ENCODE results near the gene EML1. TPM values are rescaled to one million over a fixed set of nuclear protein-coding genes. Genes with fewer than 3 reads are reported as not detected.

EML1 gene
- polyA plus RNA-seq, 2 donors, result 3.1 to 4.4 TPM

- Histone ChIP-seq H3K36me3 (ENCODE audit: control insufficient read depth in 2 of 2, insufficient read depth in 2 of 2, low read length in 1 of 2) (no peaks in the 10 kb centered on the region), H3K4me1 (ENCODE audit: control insufficient read depth in 2 of 2, insufficient read depth in 2 of 2, low read length in 1 of 2) (peaks cover 3% of the 10 kb centered on the region in 2 donors), H3K27me3 (ENCODE audit: control insufficient read depth in 1 of 2, insufficient read depth in 2 of 2, low read length in 2 of 2) (no peaks in the 10 kb centered on the region), H3K4me3 (ENCODE audit: low read depth in 1 of 2, low read length in 2 of 2) (no peak overlapping the region), H3K27ac (ENCODE audit: low read depth in 2 of 2, low read length in 1 of 2) (peak overlapping the region in 1 of 2 donors; percentile 75), H3K9me3 (ENCODE audit: control insufficient read depth in 2 of 2, insufficient read depth in 1 of 2, low read depth in 1 of 2, low read length in 1 of 2) (peaks cover 0 to 2% of the 10 kb centered on the region in 2 donors)
- WGBS, 2 donors, result 77% methylated on average over 9 of the region's 9 CpGs
Measured at GRCh38 chr14:99775351-99775750, 17.9 kb upstream of the EML1 start.

DNA sequence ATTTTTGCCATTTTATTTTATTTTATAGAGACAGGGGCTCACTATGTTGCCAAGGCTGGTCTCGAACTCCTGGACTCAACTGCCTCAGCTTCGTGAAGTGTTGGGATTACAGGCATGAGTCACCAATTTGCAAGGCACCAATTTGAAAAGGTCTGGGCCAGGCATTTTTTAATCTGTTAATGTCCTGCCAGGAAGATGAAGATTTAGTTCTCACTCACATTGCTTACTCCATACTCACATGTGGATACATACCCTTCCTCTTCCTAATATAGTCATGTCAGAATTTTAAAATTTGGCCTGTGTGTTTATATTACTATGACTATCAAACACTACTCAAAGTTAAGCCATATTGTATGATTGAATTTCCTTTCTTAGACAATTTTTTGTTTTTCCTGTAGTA, 15.3 kb upstream of the EML1 start:
- WGBS, 2 donors, result 63 to 87% methylated on average over 2 of the region's 2 CpGs
- no peak overlapping the region for H3K27ac ChIP-seq (ENCODE audit: low read depth in 2 of 2, low read length in 1 of 2)
- no peak overlapping the region for H3K4me3 ChIP-seq (ENCODE audit: low read depth in 1 of 2, low read length in 2 of 2)
- H3K36me3 ChIP-seq (ENCODE audit: control insufficient read depth in 2 of 2, insufficient read depth in 2 of 2, low read length in 1 of 2), result no peaks in the 10 kb centered on the region
- H3K9me3 ChIP-seq (ENCODE audit: control insufficient read depth in 2 of 2, insufficient read depth in 1 of 2, low read depth in 1 of 2, low read length in 1 of 2), result peaks cover 0 to 2% of the 10 kb centered on the region in 2 donors
- H3K27me3 ChIP-seq (ENCODE audit: control insufficient read depth in 1 of 2, insufficient read depth in 2 of 2, low read length in 2 of 2), result no peaks in the 10 kb centered on the region
- peaks cover 9 to 10% of the 10 kb centered on the region in 2 donors for H3K4me1 ChIP-seq (ENCODE audit: control insufficient read depth in 2 of 2, insufficient read depth in 2 of 2, low read length in 1 of 2)

DNA sequence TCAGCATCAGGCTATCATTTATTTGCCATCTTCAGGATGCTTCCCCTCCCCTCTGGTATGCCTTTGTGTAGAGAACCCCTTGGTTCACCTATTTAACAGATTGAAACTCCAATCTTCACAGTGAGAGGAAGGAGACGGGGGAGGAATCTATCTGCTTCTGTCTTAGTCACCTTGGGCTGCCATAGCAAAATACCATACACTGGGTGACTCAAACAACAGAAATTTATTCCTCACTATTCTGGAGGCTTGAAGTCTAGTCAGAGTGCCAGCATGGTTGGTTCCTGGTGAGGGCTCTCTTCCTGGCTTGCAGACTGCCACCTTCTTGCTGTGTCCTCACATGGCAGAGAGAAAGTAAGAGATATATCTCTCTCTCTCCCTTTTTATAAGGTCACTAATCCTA, 13.5 kb upstream of the EML1 start:
- peaks cover 6 to 7% of the 10 kb centered on the region in 2 donors for H3K4me1 ChIP-seq (ENCODE audit: control insufficient read depth in 2 of 2, insufficient read depth in 2 of 2, low read length in 1 of 2)
- H3K27ac ChIP-seq (ENCODE audit: low read depth in 2 of 2, low read length in 1 of 2), result no peak overlapping the region
- 70 to 81% methylated on average over 1 of the region's 1 CpG for WGBS, 2 donors
- H3K27me3 ChIP-seq (ENCODE audit: control insufficient read depth in 1 of 2, insufficient read depth in 2 of 2, low read length in 2 of 2), result no peaks in the 10 kb centered on the region
- H3K4me3 ChIP-seq (ENCODE audit: low read depth in 1 of 2, low read length in 2 of 2), result no peak overlapping the region
- peaks cover 0 to 2% of the 10 kb centered on the region in 2 donors for H3K9me3 ChIP-seq (ENCODE audit: control insufficient read depth in 2 of 2, insufficient read depth in 1 of 2, low read depth in 1 of 2, low read length in 1 of 2)
- no peaks in the 10 kb centered on the region for H3K36me3 ChIP-seq (ENCODE audit: control insufficient read depth in 2 of 2, insufficient read depth in 2 of 2, low read length in 1 of 2)

DNA sequence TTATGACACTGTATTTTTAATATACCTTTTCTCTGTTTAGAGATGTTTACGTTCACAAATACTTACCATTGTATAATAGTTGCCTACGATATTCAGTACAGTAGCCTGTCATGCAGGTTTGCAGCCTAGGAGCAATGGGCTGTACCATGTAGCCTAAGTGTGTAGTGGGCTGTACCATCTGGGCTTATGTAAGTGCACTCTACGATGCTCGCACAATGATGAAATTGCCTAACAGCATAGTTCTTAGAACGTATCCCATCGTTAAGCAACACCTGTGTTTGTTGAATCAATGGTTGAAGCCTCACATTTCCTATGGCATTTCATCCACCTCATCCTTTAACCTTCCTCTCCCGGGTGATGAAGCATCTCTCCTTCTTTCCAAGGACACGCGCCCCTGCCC, 12.5 kb upstream of the EML1 start:
- H3K27ac ChIP-seq (ENCODE audit: low read depth in 2 of 2, low read length in 1 of 2), result no peak overlapping the region
- WGBS, 2 donors, result 87 to 89% methylated on average over 9 of the region's 9 CpGs
- H3K4me1 ChIP-seq (ENCODE audit: control insufficient read depth in 2 of 2, insufficient read depth in 2 of 2, low read length in 1 of 2), result peaks cover 6 to 7% of the 10 kb centered on the region in 2 donors
- H3K9me3 ChIP-seq (ENCODE audit: control insufficient read depth in 2 of 2, insufficient read depth in 1 of 2, low read depth in 1 of 2, low read length in 1 of 2), result no peaks in the 10 kb centered on the region
- H3K4me3 ChIP-seq (ENCODE audit: low read depth in 1 of 2, low read length in 2 of 2), result no peak overlapping the region
- H3K27me3 ChIP-seq (ENCODE audit: control insufficient read depth in 1 of 2, insufficient read depth in 2 of 2, low read length in 2 of 2), result no peaks in the 10 kb centered on the region
- H3K36me3 ChIP-seq (ENCODE audit: control insufficient read depth in 2 of 2, insufficient read depth in 2 of 2, low read length in 1 of 2), result no peaks in the 10 kb centered on the region

GRCh38 chr14:99781091-99781490, 12.1 kb upstream of the EML1 start:
- Histone ChIP-seq H3K27me3 (ENCODE audit: control insufficient read depth in 1 of 2, insufficient read depth in 2 of 2, low read length in 2 of 2) (no peaks in the 10 kb centered on the region), H3K4me3 (ENCODE audit: low read depth in 1 of 2, low read length in 2 of 2) (no peak overlapping the region), H3K36me3 (ENCODE audit: control insufficient read depth in 2 of 2, insufficient read depth in 2 of 2, low read length in 1 of 2) (no peaks in the 10 kb centered on the region), H3K9me3 (ENCODE audit: control insufficient read depth in 2 of 2, insufficient read depth in 1 of 2, low read depth in 1 of 2, low read length in 1 of 2) (no peaks in the 10 kb centered on the region), H3K4me1 (ENCODE audit: control insufficient read depth in 2 of 2, insufficient read depth in 2 of 2, low read length in 1 of 2) (peaks cover 6 to 7% of the 10 kb centered on the region in 2 donors), H3K27ac (ENCODE audit: low read depth in 2 of 2, low read length in 1 of 2) (no peak overlapping the region)
- 71 to 73% methylated on average over 6 of the region's 6 CpGs for WGBS, 2 donors

- no peak overlapping the region for H3K27ac ChIP-seq (ENCODE audit: low read depth in 2 of 2, low read length in 1 of 2)
- WGBS, 2 donors, result 79 to 84% methylated on average over 14 of the region's 14 CpGs
- no peak overlapping the region for H3K4me3 ChIP-seq (ENCODE audit: low read depth in 1 of 2, low read length in 2 of 2)
- H3K36me3 ChIP-seq (ENCODE audit: control insufficient read depth in 2 of 2, insufficient read depth in 2 of 2, low read length in 1 of 2), result no peaks in the 10 kb centered on the region
- peaks cover 6 to 7% of the 10 kb centered on the region in 2 donors for H3K4me1 ChIP-seq (ENCODE audit: control insufficient read depth in 2 of 2, insufficient read depth in 2 of 2, low read length in 1 of 2)
- peaks cover 0 to 2% of the 10 kb centered on the region in 2 donors for H3K9me3 ChIP-seq (ENCODE audit: control insufficient read depth in 2 of 2, insufficient read depth in 1 of 2, low read depth in 1 of 2, low read length in 1 of 2)
- no peaks in the 10 kb centered on the region for H3K27me3 ChIP-seq (ENCODE audit: control insufficient read depth in 1 of 2, insufficient read depth in 2 of 2, low read length in 2 of 2)
Measured at GRCh38 chr14:99781853-99782610, 11.2 kb upstream of the EML1 start.

- Histone ChIP-seq H3K27me3 (ENCODE audit: control insufficient read depth in 1 of 2, insufficient read depth in 2 of 2, low read length in 2 of 2) (no peaks in the 10 kb centered on the region), H3K27ac (ENCODE audit: low read depth in 2 of 2, low read length in 1 of 2) (no peak overlapping the region), H3K4me1 (ENCODE audit: control insufficient read depth in 2 of 2, insufficient read depth in 2 of 2, low read length in 1 of 2) (peaks cover 6 to 7% of the 10 kb centered on the region in 2 donors), H3K9me3 (ENCODE audit: control insufficient read depth in 2 of 2, insufficient read depth in 1 of 2, low read depth in 1 of 2, low read length in 1 of 2) (peaks cover 0 to 2% of the 10 kb centered on the region in 2 donors), H3K4me3 (ENCODE audit: low read depth in 1 of 2, low read length in 2 of 2) (no peak overlapping the region), H3K36me3 (ENCODE audit: control insufficient read depth in 2 of 2, insufficient read depth in 2 of 2, low read length in 1 of 2) (no peaks in the 10 kb centered on the region)
- 66 to 87% methylated on average over 4 of the region's 4 CpGs for WGBS, 2 donors
Measured at GRCh38 chr14:99784508-99784907, 8.7 kb upstream of the EML1 start.

- 81% methylated on average over 9 of the region's 9 CpGs for WGBS, 2 donors
- Histone ChIP-seq H3K36me3 (ENCODE audit: control insufficient read depth in 2 of 2, insufficient read depth in 2 of 2, low read length in 1 of 2) (no peaks in the 10 kb centered on the region), H3K4me3 (ENCODE audit: low read depth in 1 of 2, low read length in 2 of 2) (no peak overlapping the region), H3K27me3 (ENCODE audit: control insufficient read depth in 1 of 2, insufficient read depth in 2 of 2, low read length in 2 of 2) (no peaks in the 10 kb centered on the region), H3K4me1 (ENCODE audit: control insufficient read depth in 2 of 2, insufficient read depth in 2 of 2, low read length in 1 of 2) (peaks cover 6 to 7% of the 10 kb centered on the region in 2 donors), H3K27ac (ENCODE audit: low read depth in 2 of 2, low read length in 1 of 2) (no peak overlapping the region), H3K9me3 (ENCODE audit: control insufficient read depth in 2 of 2, insufficient read depth in 1 of 2, low read depth in 1 of 2, low read length in 1 of 2) (peaks cover 0 to 2% of the 10 kb centered on the region in 2 donors)
Measured at GRCh38 chr14:99785426-99785825, 7.8 kb upstream of the EML1 start.

- H3K4me1 ChIP-seq (ENCODE audit: control insufficient read depth in 2 of 2, insufficient read depth in 2 of 2, low read length in 1 of 2), result peaks cover 0 to 3% of the 10 kb centered on the region in 2 donors
- no peak overlapping the region for H3K4me3 ChIP-seq (ENCODE audit: low read depth in 1 of 2, low read length in 2 of 2)
- 71 to 79% methylated on average over 8 of the region's 8 CpGs for WGBS, 2 donors
- no peaks in the 10 kb centered on the region for H3K27me3 ChIP-seq (ENCODE audit: control insufficient read depth in 1 of 2, insufficient read depth in 2 of 2, low read length in 2 of 2)
- H3K9me3 ChIP-seq (ENCODE audit: control insufficient read depth in 2 of 2, insufficient read depth in 1 of 2, low read depth in 1 of 2, low read length in 1 of 2), result peaks cover 0 to 2% of the 10 kb centered on the region in 2 donors
- H3K27ac ChIP-seq (ENCODE audit: low read depth in 2 of 2, low read length in 1 of 2), result peak overlapping the region in 1 of 2 donors; percentile 69
- no peaks in the 10 kb centered on the region for H3K36me3 ChIP-seq (ENCODE audit: control insufficient read depth in 2 of 2, insufficient read depth in 2 of 2, low read length in 1 of 2)
Measured at GRCh38 chr14:99786511-99786989, 6.7 kb upstream of the EML1 start.

DNA sequence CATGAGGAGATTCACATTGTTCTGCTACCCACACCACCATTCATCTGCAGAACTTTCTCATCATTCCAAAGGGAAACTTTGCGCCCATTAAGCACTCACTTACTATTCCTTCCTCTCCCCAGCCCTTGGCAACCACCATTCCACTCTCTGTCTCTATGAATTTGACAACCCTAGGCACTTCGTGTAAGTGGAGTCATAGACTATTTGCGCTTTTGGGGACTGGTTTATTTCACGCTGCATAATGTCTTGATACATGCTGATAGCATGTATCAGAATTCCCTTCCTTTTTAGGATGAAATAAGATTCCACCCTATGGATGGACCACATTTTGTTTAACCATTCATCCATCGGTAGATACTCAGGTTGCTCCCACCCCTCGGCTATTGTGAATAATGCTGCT, 4.5 kb upstream of the EML1 start:
- Histone ChIP-seq H3K4me3 (ENCODE audit: low read depth in 1 of 2, low read length in 2 of 2) (no peak overlapping the region), H3K27ac (ENCODE audit: low read depth in 2 of 2, low read length in 1 of 2) (no peak overlapping the region), H3K9me3 (ENCODE audit: control insufficient read depth in 2 of 2, insufficient read depth in 1 of 2, low read depth in 1 of 2, low read length in 1 of 2) (peaks cover 0 to 2% of the 10 kb centered on the region in 2 donors), H3K4me1 (ENCODE audit: control insufficient read depth in 2 of 2, insufficient read depth in 2 of 2, low read length in 1 of 2) (peaks cover 0 to 4% of the 10 kb centered on the region in 2 donors), H3K27me3 (ENCODE audit: control insufficient read depth in 1 of 2, insufficient read depth in 2 of 2, low read length in 2 of 2) (no peaks in the 10 kb centered on the region), H3K36me3 (ENCODE audit: control insufficient read depth in 2 of 2, insufficient read depth in 2 of 2, low read length in 1 of 2) (no peaks in the 10 kb centered on the region)
- 94 to 97% methylated on average over 6 of the region's 6 CpGs for WGBS, 2 donors
